ENCODE data around the gene IPPK.

DNA sequence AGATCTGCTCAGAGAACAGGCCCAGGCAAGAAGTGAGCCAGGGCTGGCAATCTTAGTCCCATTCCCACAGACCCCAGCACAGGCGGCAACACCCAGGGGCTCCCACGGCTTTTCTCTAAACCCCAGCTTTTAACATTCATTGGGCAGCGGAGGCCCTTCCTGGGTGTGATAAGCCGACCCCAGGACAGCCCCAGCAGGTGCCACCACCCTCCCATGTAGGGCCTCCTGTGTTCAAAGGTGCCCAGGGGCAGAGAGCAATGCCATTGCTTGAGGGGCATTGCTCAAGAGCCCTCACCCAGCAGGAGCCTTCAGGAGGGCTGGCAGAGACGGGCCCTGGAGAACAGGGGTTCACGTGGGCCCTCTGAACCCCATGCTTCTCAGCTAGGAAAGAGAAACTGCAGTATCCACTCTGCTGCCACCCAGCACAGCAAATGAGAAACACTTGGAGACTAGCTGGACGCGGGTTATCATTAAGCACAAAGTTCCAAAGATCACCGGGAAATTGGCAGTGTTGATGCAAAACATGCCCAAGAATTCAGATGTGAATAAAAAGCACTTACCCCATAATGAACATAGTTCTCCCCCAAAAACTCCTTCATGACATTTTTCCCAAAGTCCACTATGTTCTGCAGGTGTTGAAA is 13.9 kb downstream of the IPPK start:
- TF ChIP-seq, protein P1, sequence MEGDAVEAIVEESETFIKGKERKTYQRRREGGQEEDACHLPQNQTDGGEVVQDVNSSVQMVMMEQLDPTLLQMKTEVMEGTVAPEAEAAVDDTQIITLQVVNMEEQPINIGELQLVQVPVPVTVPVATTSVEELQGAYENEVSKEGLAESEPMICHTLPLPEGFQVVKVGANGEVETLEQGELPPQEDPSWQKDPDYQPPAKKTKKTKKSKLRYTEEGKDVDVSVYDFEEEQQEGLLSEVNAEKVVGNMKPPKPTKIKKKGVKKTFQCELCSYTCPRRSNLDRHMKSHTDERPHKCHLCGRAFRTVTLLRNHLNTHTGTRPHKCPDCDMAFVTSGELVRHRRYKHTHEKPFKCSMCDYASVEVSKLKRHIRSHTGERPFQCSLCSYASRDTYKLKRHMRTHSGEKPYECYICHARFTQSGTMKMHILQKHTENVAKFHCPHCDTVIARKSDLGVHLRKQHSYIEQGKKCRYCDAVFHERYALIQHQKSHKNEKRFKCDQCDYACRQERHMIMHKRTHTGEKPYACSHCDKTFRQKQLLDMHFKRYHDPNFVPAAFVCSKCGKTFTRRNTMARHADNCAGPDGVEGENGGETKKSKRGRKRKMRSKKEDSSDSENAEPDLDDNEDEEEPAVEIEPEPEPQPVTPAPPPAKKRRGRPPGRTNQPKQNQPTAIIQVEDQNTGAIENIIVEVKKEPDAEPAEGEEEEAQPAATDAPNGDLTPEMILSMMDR (IDR thresholded peaks at IDR 0.05; ENCODE audit: borderline replicate concordance, extremely low read depth, low read length, poor library complexity, severe bottlenecking) = no peak
- TF ChIP-seq EZH2 (IDR thresholded peaks at IDR 0.05; ENCODE audit: borderline replicate concordance, low read depth, low read length, severe bottlenecking) = no peak
